ENCODE measurements around the gene HOXD3. TPM values are rescaled to one million over a fixed set of nuclear protein-coding genes. Genes with fewer than 3 reads are reported as not detected.

The HOXD3 gene
- total and polyA plus RNA-seq, 2 experiments from 2014 or later, result not detected

DNA sequence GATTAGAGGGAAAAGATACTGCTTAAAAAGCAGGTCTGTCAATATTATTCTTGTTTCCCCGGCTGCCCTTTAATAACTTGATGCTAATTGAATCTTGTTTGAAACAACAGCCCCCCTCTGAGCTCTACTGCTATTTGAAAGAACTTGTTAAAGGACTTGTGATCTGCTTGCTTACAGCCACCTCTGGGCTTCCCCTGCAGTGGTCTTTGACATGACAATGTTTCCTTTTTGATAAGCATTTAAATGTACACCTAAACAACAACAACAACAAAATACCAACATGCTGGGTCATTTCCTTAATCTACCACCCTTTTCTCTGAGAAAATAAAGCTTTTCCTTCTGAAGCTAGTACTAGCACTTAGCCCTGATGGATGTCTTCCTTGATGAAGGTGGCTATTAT lies 35.2 kb downstream of the HOXD3 start:
- H3K27ac Mint-ChIP-seq, result no peak overlapping the region
- no peak; the same call in 2 of the 3 replicates for ATAC-seq
- Histone ChIP-seq H3K79me2 (replicated peaks; ENCODE audit: insufficient read depth) (no peaks in the 10 kb centered on the region), H3K9me2 (ENCODE audit: insufficient read depth) (no peaks in the 10 kb centered on the region), H4K20me1 (replicated peaks; ENCODE audit: insufficient read depth) (peaks cover 18% of the 10 kb centered on the region), H3K27ac (ENCODE audit: low read depth) (no peak overlapping the region), H3K4me2 (peak overlapping the region; percentile 31), H3K4me3 (no peak overlapping the region), H3K4me1 (ENCODE audit: insufficient read depth) (peaks cover 32% of the 10 kb centered on the region), H3F3A (replicated peaks; ENCODE audit: low read depth) (peaks cover 12% of the 10 kb centered on the region; the same call in 1 of the 2 replicates), H3K36me3 (ENCODE audit: insufficient read depth) (no peaks in the 10 kb centered on the region), H3K27me3 (ENCODE audit: insufficient read depth) (peaks cover 93% of the 10 kb centered on the region), H2AFZ (no peak overlapping the region)
- H3K9me3 Mint-ChIP-seq, result no peaks in the 10 kb centered on the region
- peak; percentile 22; the same call in 1 of the 2 replicates for TF ChIP-seq NANOG (IDR thresholded peaks at IDR 0.05; ENCODE audit: borderline replicate concordance)
- no peak for TF ChIP-seq ZNF114 (CRISPR knock-in tag; IDR thresholded peaks at IDR 0.05)
- TF ChIP-seq JUNB (IDR thresholded peaks at IDR 0.05; ENCODE audit: unreplicated experiment), result no peak
- no peak for TF ChIP-seq CTCF (conservative IDR thresholded peaks at IDR 0.05; ENCODE audit: low read depth in 2 of 2)
- TF ChIP-seq ZNF331 (CRISPR knock-in tag; IDR thresholded peaks at IDR 0.05; ENCODE audit: low read depth), result no peak
- TF ChIP-seq POLR2AphosphoS5 (IDR thresholded peaks at IDR 0.05; ENCODE audit: low read depth), result no peak
- H3K4me1 Mint-ChIP-seq, result peaks cover 32% of the 10 kb centered on the region
- no peak overlapping the region for H3K4me3 Mint-ChIP-seq
- H3K36me3 Mint-ChIP-seq (ENCODE audit: low read depth), result no peaks in the 10 kb centered on the region
- DNase-seq (ENCODE audit: low spot score), result peak; percentile 42
- H3K27me3 Mint-ChIP-seq (ENCODE audit: insufficient read depth, low read depth, poor library complexity), result peaks cover 81% of the 10 kb centered on the region

GRCh38 chr2:176193048-176193447 lies 35.9 kb downstream of the HOXD3 start:
- Mint-ChIP-seq H3K4me3 (no peak overlapping the region), H3K36me3 (ENCODE audit: low read depth) (no peaks in the 10 kb centered on the region), H3K27ac (no peak overlapping the region), H3K9me3 (no peaks in the 10 kb centered on the region), H3K27me3 (ENCODE audit: insufficient read depth, low read depth, poor library complexity) (peaks cover 74% of the 10 kb centered on the region), H3K4me1 (peaks cover 25% of the 10 kb centered on the region)
- peaks cover 26% of the 10 kb centered on the region for H3K4me1 ChIP-seq (ENCODE audit: insufficient read depth)
- no peaks in the 10 kb centered on the region for H3K36me3 ChIP-seq (ENCODE audit: insufficient read depth)
- peaks cover 6% of the 10 kb centered on the region; the same call in 1 of the 2 replicates for H3F3A ChIP-seq (replicated peaks; ENCODE audit: low read depth)
- peaks cover 15% of the 10 kb centered on the region for H4K20me1 ChIP-seq (replicated peaks; ENCODE audit: insufficient read depth)
- ATAC-seq, result no peak
- H2AFZ ChIP-seq, result no peak overlapping the region
- H3K9me2 ChIP-seq (ENCODE audit: insufficient read depth), result no peaks in the 10 kb centered on the region
- no peaks in the 10 kb centered on the region for H3K79me2 ChIP-seq (replicated peaks; ENCODE audit: insufficient read depth)
- H3K27me3 ChIP-seq (ENCODE audit: insufficient read depth), result peaks cover 91% of the 10 kb centered on the region
- no peak overlapping the region for H3K27ac ChIP-seq (ENCODE audit: low read depth)
- H3K4me2 ChIP-seq, result peak overlapping the region; percentile 31
- no peak for DNase-seq (ENCODE audit: low spot score)
- no peak overlapping the region for H3K4me3 ChIP-seq
- TF ChIP-seq STAT1 (IDR thresholded peaks at IDR 0.05; ENCODE audit: unreplicated experiment), result no peak
- no peak for TF ChIP-seq CREB1 (CRISPR knock-in tag; IDR thresholded peaks at IDR 0.05; ENCODE audit: low read depth)
- TF ChIP-seq ZNF331 (CRISPR knock-in tag; IDR thresholded peaks at IDR 0.05; ENCODE audit: low read depth), result no peak
- TF ChIP-seq JUNB (IDR thresholded peaks at IDR 0.05; ENCODE audit: unreplicated experiment), result no peak
- TF ChIP-seq ZNF462 (CRISPR knock-in tag; IDR thresholded peaks at IDR 0.05), result no peak
- TF ChIP-seq, protein P1, sequence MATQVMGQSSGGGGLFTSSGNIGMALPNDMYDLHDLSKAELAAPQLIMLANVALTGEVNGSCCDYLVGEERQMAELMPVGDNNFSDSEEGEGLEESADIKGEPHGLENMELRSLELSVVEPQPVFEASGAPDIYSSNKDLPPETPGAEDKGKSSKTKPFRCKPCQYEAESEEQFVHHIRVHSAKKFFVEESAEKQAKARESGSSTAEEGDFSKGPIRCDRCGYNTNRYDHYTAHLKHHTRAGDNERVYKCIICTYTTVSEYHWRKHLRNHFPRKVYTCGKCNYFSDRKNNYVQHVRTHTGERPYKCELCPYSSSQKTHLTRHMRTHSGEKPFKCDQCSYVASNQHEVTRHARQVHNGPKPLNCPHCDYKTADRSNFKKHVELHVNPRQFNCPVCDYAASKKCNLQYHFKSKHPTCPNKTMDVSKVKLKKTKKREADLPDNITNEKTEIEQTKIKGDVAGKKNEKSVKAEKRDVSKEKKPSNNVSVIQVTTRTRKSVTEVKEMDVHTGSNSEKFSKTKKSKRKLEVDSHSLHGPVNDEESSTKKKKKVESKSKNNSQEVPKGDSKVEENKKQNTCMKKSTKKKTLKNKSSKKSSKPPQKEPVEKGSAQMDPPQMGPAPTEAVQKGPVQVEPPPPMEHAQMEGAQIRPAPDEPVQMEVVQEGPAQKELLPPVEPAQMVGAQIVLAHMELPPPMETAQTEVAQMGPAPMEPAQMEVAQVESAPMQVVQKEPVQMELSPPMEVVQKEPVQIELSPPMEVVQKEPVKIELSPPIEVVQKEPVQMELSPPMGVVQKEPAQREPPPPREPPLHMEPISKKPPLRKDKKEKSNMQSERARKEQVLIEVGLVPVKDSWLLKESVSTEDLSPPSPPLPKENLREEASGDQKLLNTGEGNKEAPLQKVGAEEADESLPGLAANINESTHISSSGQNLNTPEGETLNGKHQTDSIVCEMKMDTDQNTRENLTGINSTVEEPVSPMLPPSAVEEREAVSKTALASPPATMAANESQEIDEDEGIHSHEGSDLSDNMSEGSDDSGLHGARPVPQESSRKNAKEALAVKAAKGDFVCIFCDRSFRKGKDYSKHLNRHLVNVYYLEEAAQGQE (IDR thresholded peaks at IDR 0.05; ENCODE audit: unreplicated experiment), result no peak
- TF ChIP-seq POLR2AphosphoS5 (IDR thresholded peaks at IDR 0.05; ENCODE audit: low read depth), result no peak
- no peak for TF ChIP-seq EZH2 (IDR thresholded peaks at IDR 0.05; ENCODE audit: low read depth, unreplicated experiment)
